HUDEP-2 (cell line): ENCODE measurements around the gene SMTNL2.
"Not testable (repeated sequence)": the region's sequence is repeated elsewhere in the genome, so short reads cannot be mapped to it uniquely, and the experiment has no call there.

Experiments used
- DNase-seq, 76 experiments: peaks; one replicate each; lab custom pipeline; 2025; ENCODE audit not compliant: unreplicated experiment in 76 of 76; lab: John Stamatoyannopoulos, UW

The SMTNL2 gene

DNA sequence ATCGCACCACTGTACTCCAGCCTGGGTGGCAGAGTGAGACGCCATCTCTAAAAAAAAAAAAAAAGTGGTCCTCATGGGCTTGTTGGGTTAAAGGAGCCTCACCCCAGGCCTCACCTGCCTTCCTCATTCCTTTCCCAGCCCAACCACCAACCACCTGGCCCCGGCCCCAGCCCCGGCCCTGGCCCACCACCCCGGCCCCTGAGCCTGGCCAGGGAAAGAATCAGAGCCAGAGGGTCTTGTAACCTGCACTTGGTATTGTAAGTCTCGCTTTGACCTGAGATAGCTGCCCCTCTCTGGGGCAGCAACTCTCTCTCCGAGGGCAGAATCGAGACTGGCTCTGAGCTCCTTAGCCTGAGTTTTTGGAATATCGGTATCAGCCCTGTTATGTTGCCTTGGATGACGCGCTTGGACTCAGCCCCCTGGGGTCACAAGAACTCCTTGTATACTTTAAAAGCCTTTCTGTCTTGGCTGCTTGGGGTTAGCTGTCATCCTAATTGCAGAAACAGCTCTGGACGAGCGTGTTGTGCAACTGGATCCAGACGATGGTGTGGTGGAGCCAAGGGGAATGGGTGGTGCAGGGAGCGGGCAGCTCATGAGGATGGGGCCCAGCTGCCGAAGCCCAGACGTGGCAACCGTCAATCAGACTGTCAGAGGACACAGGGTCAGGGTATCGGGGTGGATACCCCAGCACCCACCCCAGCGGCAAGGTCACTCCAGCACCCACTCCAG, 14.6 kb downstream of the SMTNL2 start:
- DNase-seq, result no peak

DNA sequence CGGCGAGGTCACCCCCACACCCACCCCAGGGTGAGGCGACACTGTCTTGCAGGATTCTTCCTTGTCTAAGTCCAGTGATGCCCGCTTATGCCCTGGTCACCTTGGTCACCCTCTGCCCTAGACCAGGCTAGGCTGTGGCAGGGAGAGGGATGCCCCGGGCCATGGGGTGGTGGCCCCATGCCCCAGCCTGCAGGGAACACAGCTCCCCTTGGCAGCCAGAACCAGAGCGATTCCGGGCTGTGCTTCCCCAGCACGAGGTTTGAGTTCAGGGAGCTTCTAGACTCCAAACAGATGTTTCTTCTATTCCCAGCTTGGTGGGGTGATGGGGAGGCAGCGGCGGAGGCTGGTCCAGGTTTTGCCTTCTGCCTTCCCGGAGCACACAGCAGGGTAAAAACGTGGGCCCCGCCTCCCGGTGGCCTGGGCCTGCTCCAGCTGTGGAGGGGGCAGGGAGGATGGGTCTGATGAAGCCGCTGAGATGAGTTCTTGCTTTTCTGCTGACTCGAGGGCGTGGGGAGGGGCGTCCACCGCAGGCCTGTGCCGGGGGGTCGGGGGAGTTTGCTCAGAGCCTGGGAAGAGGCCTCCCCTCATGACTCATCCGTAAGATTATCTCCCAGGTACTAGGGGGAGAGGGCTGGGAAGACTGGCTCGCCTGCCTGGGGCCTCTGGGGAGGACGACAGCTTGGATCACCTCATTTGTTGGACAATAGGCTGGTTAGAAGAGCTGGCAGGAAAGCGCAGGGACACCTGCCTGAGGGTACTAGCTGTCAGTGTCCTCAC, 15.4 kb downstream of the SMTNL2 start:
- no peak for DNase-seq

- no peak for DNase-seq
Measured at GRCh38 chr17:4600563-4600962, 16.2 kb downstream of the SMTNL2 start.

DNA sequence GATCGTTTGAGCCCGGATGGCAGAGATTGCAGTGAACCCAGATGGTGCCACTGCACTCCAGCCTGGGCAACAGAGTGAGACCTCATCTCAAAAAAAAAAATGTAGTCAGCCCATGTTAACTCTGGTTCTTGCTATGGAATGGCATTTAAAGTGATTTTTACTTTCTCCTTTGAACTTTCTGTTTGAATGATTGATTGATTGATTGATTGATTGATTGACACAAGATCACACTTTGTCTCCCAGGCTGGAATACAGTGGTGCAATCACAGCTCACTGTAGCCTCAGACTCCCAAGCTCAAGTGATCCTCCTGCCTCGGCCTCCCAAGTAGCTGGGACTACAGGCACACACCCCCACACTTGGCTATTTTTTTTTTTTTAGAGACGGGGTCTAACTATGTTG, 17.0 kb downstream of the SMTNL2 start:
- DNase-seq, result no peak

- DNase-seq, result no peak
Measured at GRCh38 chr17:4602041-4602440, 17.7 kb downstream of the SMTNL2 start.

DNA sequence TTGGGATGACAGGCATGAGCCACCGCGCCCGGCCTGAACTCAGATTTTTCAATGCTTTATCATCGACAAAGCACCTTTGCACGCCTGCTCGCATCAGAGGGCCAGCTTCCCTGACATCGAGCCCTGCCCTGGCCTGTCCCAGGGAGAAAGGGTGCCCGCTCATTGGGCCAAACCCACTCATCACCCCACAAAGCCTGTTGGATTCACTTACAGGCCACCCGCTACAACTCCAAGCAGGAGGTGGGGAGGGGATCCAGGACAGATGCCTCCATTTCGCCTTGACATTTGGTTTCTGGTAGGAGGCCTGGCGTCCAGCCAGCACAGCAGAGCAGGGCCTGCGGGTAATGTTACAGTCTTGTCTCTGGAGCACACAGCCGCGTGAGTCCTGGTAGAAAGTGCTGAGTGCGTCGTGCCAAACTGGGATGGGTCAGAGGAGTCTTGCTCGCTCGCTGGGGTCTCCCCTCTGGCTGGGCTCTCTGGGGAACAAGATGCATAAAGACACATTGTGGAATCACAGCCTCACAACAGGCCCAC, 19.8 kb downstream of the SMTNL2 start:
- peak in 1 of 76 experiments; percentile 9 for DNase-seq

GRCh38 chr17:4604736-4605135, 20.4 kb downstream of the SMTNL2 start:
- DNase-seq, result not testable (repeated sequence)

DNA sequence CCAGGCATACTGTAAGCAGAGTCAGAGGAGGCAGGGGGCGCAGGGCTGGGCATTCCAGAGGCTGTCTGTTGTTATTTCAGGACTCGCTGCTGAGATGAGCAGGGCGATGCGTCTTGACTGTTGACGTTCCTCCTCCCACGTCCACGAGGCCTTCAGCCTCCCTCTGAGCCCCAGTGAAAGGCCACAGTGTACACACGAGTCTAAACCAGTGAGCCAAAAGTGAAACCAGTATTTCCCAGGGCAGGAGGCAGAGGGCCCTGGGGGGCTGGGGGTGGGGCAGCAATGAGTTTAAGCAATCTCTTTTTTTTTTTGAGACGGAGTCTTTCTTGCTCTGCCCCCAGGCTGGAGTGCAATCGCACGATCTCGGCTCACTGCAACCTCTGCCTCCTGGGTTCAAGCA, 21.5 kb downstream of the SMTNL2 start:
- no peak for DNase-seq

DNA sequence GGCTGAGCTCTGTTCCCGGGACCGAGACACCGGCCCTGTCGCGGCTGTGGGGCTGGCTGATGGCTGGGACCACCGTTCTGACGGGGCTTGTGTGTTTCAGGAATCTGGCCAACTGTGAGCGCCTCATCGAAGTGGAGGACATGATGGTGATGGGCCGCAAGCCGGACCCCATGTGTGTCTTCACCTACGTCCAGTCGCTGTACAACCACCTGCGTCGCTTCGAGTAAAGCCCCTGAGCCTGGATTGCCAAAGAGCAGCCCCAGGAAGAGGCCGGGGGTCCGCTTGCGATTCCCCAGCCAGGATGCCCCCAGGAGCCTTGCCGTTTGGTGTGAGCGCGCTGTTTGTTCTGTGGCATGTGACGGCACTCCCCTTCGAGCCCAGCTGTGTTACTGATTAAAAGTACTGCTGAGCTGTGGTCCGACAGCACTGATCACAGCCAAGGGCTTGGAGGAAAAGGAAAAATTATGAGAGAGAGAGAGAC, 23.0 kb downstream of the SMTNL2 start:
- DNase-seq, result peak in 39 of 76 experiments; percentile 3 to 74 (median 40)

DNA sequence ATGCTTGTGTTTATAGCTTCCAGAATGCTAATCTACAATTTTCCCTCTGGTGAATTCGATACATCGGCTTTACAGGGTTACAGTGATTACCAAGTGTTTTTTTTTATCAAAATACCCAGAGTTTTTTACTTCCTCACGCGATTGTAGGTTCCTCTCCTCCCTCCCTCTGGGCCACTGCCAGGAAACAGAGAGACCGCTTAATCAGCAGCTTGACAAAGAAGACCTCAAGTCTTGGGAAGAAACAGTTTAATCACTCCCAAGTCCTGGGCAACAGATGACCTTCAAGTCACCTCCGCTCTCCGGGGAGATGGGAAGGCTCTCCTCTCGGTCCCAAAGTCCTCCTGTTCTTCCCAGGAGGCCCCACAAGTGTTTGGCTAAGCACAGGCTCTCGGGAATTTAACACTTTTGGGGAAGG, 23.5 kb downstream of the SMTNL2 start:
- peak in 74 of 76 experiments; percentile 25 to 89 (median 76) for DNase-seq

- DNase-seq, result no peak
Measured at GRCh38 chr17:4609761-4610160, 25.4 kb downstream of the SMTNL2 start.

DNA sequence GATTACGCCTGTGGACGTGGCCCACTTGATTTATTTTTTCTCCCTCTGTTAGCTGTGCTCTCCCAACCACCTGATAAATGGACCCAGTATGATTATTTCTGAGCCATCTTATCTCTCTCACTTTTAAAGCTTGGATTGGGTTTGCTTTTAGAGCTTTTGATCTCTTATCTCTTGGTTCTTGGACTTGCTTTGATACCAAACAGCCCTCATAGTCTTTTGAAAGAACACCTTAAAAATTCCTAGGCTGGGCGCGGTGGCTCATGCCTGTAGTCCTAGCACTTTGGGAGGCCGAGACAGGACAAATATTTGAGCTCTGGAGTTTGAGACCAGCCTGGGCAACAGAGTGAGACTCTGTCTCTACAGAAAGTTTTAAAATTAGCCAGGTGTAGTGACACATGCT, 25.8 kb downstream of the SMTNL2 start:
- no peak for DNase-seq

GRCh38 chr17:4610656-4611055, 26.3 kb downstream of the SMTNL2 start:
- DNase-seq, result no peak

GRCh38 chr17:4616476-4616875, 32.1 kb downstream of the SMTNL2 start:
- DNase-seq, result no peak

DNA sequence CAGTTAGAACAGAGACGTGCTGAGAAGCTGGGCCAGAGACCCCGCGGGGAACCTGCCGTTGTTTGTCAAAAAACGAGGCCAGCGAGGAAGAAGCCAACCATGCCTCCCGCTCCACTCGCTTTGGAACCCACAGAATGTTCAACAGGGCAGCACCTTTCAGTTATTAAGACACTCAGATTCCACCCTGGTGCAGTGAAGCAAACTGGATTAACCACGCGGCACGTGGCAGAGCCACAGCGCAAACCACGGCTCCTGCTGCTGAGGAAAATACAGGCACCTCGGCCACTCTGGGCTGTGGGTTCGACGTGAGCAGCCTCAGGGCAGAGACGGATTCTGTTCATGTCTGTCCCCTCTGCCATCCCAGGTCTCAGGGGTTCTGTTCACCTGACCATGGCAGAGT, 32.8 kb downstream of the SMTNL2 start:
- DNase-seq, result no peak

DNA sequence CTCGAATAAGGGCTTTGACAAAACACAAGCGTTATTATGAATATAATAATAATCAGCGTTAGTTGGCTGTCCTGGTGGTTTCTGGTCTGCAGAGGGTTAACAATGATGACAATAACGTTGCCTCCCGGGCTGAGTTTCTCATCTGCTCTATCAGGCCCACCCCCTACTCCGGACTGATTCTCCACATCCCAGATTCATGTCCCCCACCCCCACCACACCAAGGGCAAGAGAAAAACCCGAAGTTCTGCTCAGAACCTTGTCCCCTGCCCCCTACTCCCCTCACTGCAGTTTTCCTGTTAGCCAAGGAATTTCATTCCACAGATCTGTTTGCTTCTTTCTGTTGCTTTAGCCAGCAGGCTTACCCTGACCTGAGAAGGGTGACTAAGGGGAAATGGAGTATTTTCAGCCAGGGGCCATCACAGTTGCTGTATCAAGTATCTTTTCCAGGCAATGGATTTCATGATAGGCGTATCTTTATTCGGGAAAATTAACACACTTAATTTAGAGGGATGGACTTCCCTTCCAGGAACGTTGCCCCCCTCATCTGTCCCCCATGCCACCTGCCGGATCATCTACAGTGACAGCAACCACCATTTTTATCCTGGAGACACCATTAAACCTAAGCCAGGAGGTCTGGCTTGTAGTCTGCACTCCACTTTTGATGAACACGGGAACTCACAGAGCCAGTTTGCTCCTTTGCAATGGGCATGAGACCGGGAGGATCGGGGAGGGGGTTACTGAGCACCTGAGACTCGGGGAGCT, 33.4 kb downstream of the SMTNL2 start:
- DNase-seq, result no peak

- DNase-seq, result no peak
Measured at GRCh38 chr17:4620531-4621101, 36.3 kb downstream of the SMTNL2 start.

DNA sequence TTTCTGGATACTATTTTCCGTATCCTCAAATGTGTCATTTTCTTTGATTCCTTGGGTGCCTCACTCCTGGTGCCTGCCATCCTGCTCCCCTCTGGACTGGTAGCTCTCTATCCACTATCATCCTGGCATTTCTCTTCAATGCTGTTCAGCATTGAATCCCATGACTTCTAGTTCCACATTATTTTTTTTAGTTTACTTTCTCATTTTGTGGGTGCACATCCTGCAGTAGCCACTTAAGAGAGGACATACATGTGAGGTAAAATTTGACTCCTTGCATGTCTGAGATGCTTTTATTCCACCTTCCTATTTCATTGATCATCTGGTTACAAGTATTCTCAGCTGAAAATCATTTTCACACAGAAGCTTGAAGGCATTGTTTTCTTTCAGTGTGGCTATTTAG, 38.0 kb downstream of the SMTNL2 start:
- DNase-seq, result no peak

GRCh38 chr17:4623249-4623648, 38.9 kb downstream of the SMTNL2 start:
- no peak for DNase-seq

- DNase-seq, result not testable (repeated sequence)
Measured at GRCh38 chr17:4624451-4624911, 40.2 kb downstream of the SMTNL2 start.
